Daoy (cell line): Measurements from ENCODE around the gene EBP. TPM values are rescaled to one million over a fixed set of nuclear protein-coding genes. Genes with fewer than 3 reads are reported as not detected.

ENCODE experiments used
- DNase-seq: peaks from one replicate; pipeline ENCODE4 v3.0.0-alpha.2; 2015; ENCODE audit warnings: low read depth
- total RNA-seq: library from RNA; depleted of rRNA; stranded (reverse); fragments of >200 nt; shearing (Covaris generic); gene quantifications from 2 replicates; pipeline ENCODE4 v1.2.3, GENCODE V29; 2014; rRNA removed

EBP gene
- 105 and 106 TPM in 2 replicates for total RNA-seq

GRCh38 chrX:48521353-48522243, at the start of gene EBP:
Gene EBP, plus strand, starts transcription at chrX:48521808. Its CDS starts 1,964 bp downstream, at chrX:48523772.
- peak; percentile 91 for DNase-seq

DNA sequence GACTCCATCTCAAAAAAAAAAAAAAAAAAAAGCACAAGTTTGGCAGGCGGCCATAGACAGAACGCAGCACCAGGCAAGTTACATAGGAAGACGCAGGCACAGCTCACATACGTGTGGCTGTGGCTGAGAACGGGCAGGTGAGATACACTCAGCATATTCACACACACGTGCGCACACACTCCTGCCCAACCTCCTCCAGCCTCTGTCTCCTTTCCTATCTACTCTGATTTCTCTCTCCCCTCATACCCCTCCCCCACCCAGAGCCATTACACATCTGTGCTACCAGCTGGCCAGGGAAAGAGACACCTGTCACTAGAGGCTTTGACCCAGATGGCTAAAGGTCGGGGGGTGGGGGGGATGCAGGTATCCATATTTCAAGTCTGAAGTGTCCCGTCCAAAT, 49.4 kb upstream of the EBP start:
- no peak for DNase-seq

DNA sequence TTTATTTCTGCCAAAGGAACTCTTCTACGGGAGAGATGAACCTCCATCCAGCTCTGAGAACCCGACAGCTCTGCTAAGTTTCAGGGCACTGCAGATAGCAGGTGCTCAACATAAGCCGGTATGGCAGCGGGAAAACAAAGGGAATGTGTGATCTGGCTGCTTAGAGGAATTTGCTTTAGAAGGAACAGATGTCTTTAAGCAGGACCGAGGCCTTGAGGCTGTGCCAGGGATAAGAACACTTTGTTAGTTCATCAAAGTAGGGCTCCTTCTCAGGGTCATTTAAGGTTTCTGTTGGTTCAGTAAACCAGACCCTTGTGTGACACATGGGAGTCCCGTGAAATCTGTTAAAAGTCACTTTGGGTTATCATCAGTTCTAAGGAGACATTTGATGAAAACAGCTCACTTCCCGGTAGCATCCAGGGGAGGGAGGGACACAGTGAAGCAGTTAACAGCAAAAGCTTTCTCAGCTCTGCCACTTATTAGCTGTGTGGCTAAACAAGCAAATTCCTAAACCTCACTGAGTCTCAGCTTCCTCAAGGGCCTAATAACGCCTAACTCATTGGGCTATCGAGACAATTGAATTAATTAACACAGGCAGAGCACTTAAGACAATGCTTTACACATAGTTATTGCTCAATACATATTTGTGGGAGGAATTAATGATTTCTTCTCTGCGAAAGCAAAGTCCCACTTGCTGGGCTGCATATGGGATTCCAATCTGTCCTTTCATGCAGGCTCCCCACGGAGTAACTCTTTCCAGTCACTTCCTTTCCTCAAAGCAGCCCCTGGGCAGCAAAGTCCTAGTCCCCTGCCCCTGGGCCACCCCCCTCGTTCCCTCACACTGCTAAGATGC, 48.5 kb upstream of the EBP start:
- no peak for DNase-seq

DNA sequence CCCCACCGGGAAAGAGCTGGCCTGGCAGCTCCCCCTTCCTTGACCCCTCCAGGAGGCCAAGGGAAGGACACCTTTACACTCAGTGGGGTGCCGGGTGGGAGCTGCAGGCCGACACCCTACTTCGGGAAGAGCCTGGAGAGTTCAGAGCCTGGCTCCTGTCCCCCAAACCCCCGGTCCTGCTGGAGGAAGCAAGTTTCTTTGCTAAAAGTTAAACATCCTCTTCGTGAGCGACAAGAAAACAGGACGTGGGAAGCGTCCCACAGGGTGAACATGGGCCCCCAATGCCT, 48.0 kb upstream of the EBP start:
- DNase-seq, result no peak

DNA sequence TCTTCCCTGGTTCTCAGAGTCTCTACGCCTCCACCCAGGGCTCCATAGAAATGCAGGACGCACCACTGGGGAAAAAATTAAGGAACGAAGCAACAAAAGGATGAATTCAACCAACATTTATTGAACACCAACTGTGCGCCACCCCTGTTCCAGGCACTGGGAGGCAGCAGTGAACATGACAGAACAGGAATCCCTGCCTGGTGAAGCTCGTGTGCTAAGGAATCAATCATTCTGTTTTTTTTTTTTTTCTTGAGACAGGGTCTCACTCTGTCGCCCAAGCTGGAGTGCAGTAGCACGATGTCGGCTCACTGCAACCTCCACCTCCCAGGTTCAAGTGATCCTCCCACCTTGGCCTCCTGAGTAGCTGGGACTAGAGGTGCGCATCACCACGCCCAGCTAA, 47.5 kb upstream of the EBP start:
- peak; percentile 15 for DNase-seq

DNA sequence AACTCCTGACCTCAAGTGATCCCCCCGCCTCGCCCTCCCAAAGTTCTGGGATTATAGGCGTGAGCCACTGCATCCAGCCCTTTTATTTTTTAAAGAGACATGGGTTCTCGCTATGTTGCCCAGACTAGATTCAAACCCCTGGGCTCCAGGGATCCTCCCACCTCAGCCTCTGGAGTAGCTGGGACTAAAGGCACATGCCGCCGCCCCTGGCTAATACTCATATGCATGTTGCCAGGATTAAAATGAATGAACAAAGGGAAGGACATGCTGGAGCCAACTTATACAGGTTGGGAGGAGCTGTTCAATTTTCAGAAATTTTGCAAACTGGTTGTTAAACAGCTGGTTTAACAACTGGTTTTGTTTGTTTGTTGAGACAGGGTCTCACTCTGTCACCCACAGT, 47.0 kb upstream of the EBP start:
- no peak for DNase-seq

GRCh38 chrX:48475296-48475695, 46.3 kb upstream of the EBP start:
- no peak for DNase-seq

GRCh38 chrX:48475774-48476577, 45.6 kb upstream of the EBP start, which contains the start of gene FTSJ1:
Gene FTSJ1, plus strand, starts transcription at chrX:48476199. Its CDS starts 1,849 bp downstream, at chrX:48478048.
- peak; percentile 90 for DNase-seq

DNA sequence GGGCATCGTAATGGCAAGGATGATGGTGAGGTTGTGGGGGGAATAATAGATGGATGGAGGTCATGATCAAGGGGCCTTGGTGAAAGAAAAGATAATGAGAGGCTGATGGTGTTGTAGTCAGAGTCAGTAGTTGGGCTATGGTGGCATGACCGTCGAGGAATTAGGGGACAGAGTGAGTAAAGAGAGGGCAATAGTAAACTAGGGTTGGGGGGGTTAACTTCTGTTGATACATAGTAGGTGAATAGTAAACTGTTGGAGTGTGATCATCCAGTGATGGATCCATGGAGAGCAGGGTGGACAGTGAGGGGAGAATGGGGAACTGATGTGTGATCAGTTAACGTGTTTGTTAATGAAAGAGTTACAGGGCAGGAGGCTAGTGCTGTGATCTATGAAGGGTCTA, 44.7 kb upstream of the EBP start:
- DNase-seq, result no peak

- DNase-seq, result no peak
Measured at GRCh38 chrX:48477960-48478755, 43.5 kb upstream of the EBP start.

DNA sequence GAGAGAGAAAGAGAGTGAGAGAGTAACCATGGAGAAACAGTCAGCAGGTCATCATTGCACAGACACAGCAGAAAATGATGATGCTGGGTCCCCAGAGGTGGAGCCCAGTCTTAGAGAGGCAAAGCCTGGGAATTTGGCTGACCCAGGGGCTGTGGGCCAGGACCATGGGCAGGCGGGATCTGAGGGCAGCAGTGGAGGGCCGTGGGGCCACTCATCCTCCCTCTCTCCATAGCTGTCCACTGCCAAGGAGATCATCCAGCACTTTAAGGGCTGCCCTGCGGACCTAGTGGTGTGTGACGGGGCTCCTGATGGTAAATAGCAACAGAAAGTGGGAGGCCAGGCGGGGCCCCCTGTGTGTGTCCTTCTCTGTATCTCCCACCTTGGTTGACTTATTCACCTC, 42.8 kb upstream of the EBP start:
- no peak for DNase-seq

- no peak for DNase-seq
Measured at GRCh38 chrX:48480142-48480541, 41.5 kb upstream of the EBP start.

DNA sequence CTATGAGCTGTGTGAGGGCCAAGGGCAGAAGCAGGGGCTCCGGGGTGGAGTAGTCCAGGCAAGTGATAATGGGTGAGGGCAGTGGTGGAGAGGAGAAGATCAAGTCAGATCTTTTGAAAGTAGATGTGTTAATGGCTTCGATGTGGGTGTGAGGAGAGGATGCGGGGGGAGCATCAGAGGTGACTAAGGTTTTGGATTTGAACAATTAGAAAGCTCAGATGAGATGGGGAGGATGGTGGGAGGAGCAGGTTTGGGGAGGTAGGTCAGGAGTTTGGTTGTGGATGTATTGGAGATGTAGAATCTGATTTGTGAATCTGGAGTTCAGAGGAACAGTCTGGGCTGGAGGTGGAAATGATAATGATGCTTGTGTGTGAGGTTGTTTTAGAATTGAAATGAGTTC, 41.0 kb upstream of the EBP start:
- DNase-seq, result no peak

- no peak for DNase-seq
Measured at GRCh38 chrX:48482526-48482925, 39.1 kb upstream of the EBP start.

DNA sequence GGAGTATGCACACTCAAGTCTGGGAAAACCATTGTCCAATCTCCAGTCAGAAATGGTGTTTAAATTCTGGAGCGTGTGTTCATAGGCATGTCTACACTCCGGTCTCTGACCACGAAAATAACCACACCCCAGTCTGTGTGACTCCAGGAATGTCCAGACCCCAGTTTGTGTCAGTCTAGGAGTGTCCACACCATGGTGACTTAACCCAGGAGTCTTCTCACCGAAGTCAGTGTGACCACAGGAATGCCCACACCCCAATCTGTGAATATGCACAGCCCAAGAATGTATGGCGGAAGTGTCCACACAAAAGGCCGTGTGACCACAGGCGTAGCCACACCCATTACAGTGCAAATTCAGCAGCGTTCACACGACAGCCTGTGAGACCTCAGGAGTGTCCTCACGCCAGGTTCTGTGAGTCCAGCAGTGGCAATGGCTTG, 34.2 kb upstream of the EBP start:
- peak; percentile 91 for DNase-seq

GRCh38 chrX:48488034-48488433, 33.6 kb upstream of the EBP start:
- no peak for DNase-seq

DNA sequence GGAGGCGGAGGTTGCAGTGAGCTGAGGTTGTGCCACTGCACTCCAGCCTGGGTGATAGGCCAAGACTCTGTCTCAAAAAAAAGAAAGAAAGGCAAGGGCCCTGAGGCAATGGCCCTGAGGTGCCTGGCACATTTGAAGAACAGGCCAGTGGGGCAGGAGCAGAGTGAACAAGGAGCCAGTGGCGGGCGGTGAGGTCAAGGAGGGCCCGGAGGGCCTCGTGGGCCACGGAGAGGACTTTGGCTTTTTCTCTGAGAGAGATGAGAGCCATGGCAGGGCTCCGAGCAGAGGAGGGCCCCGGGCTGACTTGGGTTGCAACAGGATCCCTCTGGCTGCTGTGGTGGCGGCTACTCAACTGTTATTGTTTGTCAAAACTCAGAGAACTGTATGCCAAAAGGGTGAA, 32.3 kb upstream of the EBP start:
- no peak for DNase-seq

DNA sequence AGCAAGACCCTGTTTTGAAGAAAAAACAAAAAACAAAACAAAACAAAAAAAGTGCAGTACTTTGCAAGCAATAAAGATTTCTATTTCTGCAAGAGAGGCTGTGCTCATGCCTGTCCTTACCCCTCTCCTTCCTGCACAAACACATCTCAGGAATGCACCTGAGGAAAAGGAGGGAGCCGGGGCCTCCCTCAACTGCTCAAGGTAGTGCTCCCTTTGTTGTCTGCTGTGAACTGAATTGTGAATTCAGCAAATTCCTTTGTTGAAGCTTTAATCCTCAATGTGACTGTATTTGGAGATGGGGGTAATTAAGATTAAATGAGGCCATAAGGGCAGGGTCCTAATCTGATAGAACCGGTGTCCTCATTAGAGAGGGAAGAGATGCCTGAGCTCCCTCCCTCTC, 31.7 kb upstream of the EBP start:
- no peak for DNase-seq

DNA sequence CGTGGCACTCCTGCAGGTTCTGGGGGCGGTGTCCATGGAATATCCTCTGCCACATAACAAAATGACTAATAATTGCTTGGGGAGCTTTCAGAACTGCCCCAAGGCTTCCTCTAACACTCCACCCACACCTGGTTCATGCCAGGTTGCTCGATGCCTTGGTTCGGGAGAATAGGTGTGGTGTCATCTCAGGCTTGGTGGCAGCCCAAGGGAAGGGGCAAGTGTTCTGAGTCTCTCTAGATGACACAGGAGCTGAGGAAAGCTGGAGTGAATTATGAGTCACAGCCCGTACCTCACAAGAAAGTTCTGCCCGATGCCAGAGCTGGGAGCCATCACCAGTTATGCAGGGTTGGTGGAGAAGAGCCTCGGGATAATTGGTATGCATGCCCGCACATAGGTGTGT, 30.9 kb upstream of the EBP start:
- DNase-seq, result no peak

DNA sequence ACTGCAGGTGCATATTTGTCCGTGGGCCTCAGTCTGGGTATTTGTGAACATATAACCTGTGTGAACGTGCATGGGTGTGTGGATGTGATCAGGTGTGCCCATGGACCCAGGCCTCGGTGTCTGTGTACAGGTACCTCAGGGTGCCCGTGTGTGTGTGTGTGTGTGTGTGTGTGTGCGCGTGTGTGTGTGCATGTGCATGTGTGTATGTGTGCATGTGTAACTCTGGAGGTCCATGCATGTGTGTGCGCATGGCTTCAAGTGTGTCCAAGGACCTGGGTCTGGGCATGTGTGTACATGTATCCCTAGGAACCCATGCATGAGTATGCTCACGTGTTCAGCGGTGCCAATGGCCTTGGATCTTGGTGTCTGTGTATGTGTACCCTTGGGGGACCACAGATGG, 29.8 kb upstream of the EBP start:
- DNase-seq, result no peak

GRCh38 chrX:48492293-48492910, 29.2 kb upstream of the EBP start:
- DNase-seq, result peak; percentile 60
